Measurements from ENCODE around the gene SNTB2. TPM values are rescaled to one million over a fixed set of nuclear protein-coding genes. Genes with fewer than 3 reads are reported as not detected.
"Not testable (repeated sequence)": the region's sequence is repeated elsewhere in the genome, so short reads cannot be mapped to it uniquely, and the experiment has no call there.

SNTB2 gene
- total and polyA plus RNA-seq, 2 donors, result 7.2 to 11.2 TPM

GRCh38 chr16:69283851-69284250, 96.9 kb downstream of the SNTB2 start:
- Histone ChIP-seq H3K27me3 (ENCODE audit: control insufficient read depth in 2 of 2, insufficient read depth in 1 of 2, low read length in 1 of 2) (no peaks in the 10 kb centered on the region), H3K4me3 (ENCODE audit: low read length in 2 of 2) (no peak overlapping the region), H3K36me3 (ENCODE audit: control insufficient read depth in 2 of 2, insufficient read depth in 2 of 2, low read length in 1 of 2) (peaks cover 3 to 19% of the 10 kb centered on the region in 2 donors), H3K4me1 (ENCODE audit: control insufficient read depth in 2 of 2, insufficient read depth in 2 of 2, low read length in 2 of 2) (no peaks in the 10 kb centered on the region), H3K27ac (ENCODE audit: low read depth in 1 of 2, low read length in 1 of 2) (no peak overlapping the region), H3K9me3 (ENCODE audit: control insufficient read depth in 2 of 2, insufficient read depth in 1 of 2, low read length in 1 of 2) (no peaks in the 10 kb centered on the region)
- WGBS, result 95% methylated on average over 4 of the region's 4 CpGs
- DNase-seq (ENCODE audit: low read depth in 6 of 9, low spot score in 9 of 9), result no peak

GRCh38 chr16:69285240-69285639, 98.3 kb downstream of the SNTB2 start:
- H3K27ac ChIP-seq (ENCODE audit: low read depth in 1 of 2, low read length in 1 of 2), result no peak overlapping the region
- H3K27me3 ChIP-seq (ENCODE audit: control insufficient read depth in 2 of 2, insufficient read depth in 1 of 2, low read length in 1 of 2), result no peaks in the 10 kb centered on the region
- WGBS, result 98% methylated on average over 4 of the region's 4 CpGs
- no peaks in the 10 kb centered on the region for H3K9me3 ChIP-seq (ENCODE audit: control insufficient read depth in 2 of 2, insufficient read depth in 1 of 2, low read length in 1 of 2)
- H3K4me3 ChIP-seq (ENCODE audit: low read length in 2 of 2), result no peak overlapping the region
- no peaks in the 10 kb centered on the region for H3K4me1 ChIP-seq (ENCODE audit: control insufficient read depth in 2 of 2, insufficient read depth in 2 of 2, low read length in 2 of 2)
- no peak for DNase-seq (ENCODE audit: low read depth in 6 of 9, low spot score in 9 of 9)
- H3K36me3 ChIP-seq (ENCODE audit: control insufficient read depth in 2 of 2, insufficient read depth in 2 of 2, low read length in 1 of 2), result peaks cover 3 to 19% of the 10 kb centered on the region in 2 donors

- peak; percentile 11 to 84 (median 65) for DNase-seq (ENCODE audit: low read depth in 6 of 9, low spot score in 9 of 9)
- WGBS, result 84% methylated on average over 13 of the region's 13 CpGs
- no peaks in the 10 kb centered on the region for H3K27me3 ChIP-seq (ENCODE audit: control insufficient read depth in 2 of 2, insufficient read depth in 1 of 2, low read length in 1 of 2)
- H3K36me3 ChIP-seq (ENCODE audit: control insufficient read depth in 2 of 2, insufficient read depth in 2 of 2, low read length in 1 of 2), result peaks cover 3 to 19% of the 10 kb centered on the region in 2 donors
- H3K27ac ChIP-seq (ENCODE audit: low read depth in 1 of 2, low read length in 1 of 2), result no peak overlapping the region
- H3K4me3 ChIP-seq (ENCODE audit: low read length in 2 of 2), result no peak overlapping the region
- no peaks in the 10 kb centered on the region for H3K4me1 ChIP-seq (ENCODE audit: control insufficient read depth in 2 of 2, insufficient read depth in 2 of 2, low read length in 2 of 2)
- H3K9me3 ChIP-seq (ENCODE audit: control insufficient read depth in 2 of 2, insufficient read depth in 1 of 2, low read length in 1 of 2), result no peaks in the 10 kb centered on the region
Measured at GRCh38 chr16:69286941-69287713, 100.2 kb downstream of the SNTB2 start.

GRCh38 chr16:69291657-69292056, 104.7 kb downstream of the SNTB2 start:
- 98% methylated on average over 9 of the region's 9 CpGs for WGBS
- not testable (repeated sequence) for DNase-seq (ENCODE audit: low read depth in 6 of 9, low spot score in 9 of 9); H3K9me3 ChIP-seq (ENCODE audit: control insufficient read depth in 2 of 2, insufficient read depth in 1 of 2, low read length in 1 of 2); H3K36me3 ChIP-seq (ENCODE audit: control insufficient read depth in 2 of 2, insufficient read depth in 2 of 2, low read length in 1 of 2); H3K4me3 ChIP-seq (ENCODE audit: low read length in 2 of 2); H3K4me1 ChIP-seq (ENCODE audit: control insufficient read depth in 2 of 2, insufficient read depth in 2 of 2, low read length in 2 of 2); H3K27me3 ChIP-seq (ENCODE audit: control insufficient read depth in 2 of 2, insufficient read depth in 1 of 2, low read length in 1 of 2); H3K27ac ChIP-seq (ENCODE audit: low read depth in 1 of 2, low read length in 1 of 2)

GRCh38 chr16:69293401-69293800, 106.4 kb downstream of the SNTB2 start:
- no peaks in the 10 kb centered on the region for H3K36me3 ChIP-seq (ENCODE audit: control insufficient read depth in 2 of 2, insufficient read depth in 2 of 2, low read length in 1 of 2)
- no peak overlapping the region for H3K4me3 ChIP-seq (ENCODE audit: low read length in 2 of 2)
- H3K27me3 ChIP-seq (ENCODE audit: control insufficient read depth in 2 of 2, insufficient read depth in 1 of 2, low read length in 1 of 2), result no peaks in the 10 kb centered on the region
- H3K9me3 ChIP-seq (ENCODE audit: control insufficient read depth in 2 of 2, insufficient read depth in 1 of 2, low read length in 1 of 2), result no peaks in the 10 kb centered on the region
- no peak overlapping the region for H3K27ac ChIP-seq (ENCODE audit: low read depth in 1 of 2, low read length in 1 of 2)
- 95% methylated on average over 3 of the region's 3 CpGs for WGBS
- no peaks in the 10 kb centered on the region for H3K4me1 ChIP-seq (ENCODE audit: control insufficient read depth in 2 of 2, insufficient read depth in 2 of 2, low read length in 2 of 2)
- DNase-seq (ENCODE audit: low read depth in 6 of 9, low spot score in 9 of 9), result no peak

GRCh38 chr16:69294051-69294450, 107.1 kb downstream of the SNTB2 start:
- Histone ChIP-seq H3K4me1 (ENCODE audit: control insufficient read depth in 2 of 2, insufficient read depth in 2 of 2, low read length in 2 of 2) (no peaks in the 10 kb centered on the region), H3K4me3 (ENCODE audit: low read length in 2 of 2) (no peak overlapping the region), H3K36me3 (ENCODE audit: control insufficient read depth in 2 of 2, insufficient read depth in 2 of 2, low read length in 1 of 2) (no peaks in the 10 kb centered on the region), H3K9me3 (ENCODE audit: control insufficient read depth in 2 of 2, insufficient read depth in 1 of 2, low read length in 1 of 2) (no peaks in the 10 kb centered on the region), H3K27ac (ENCODE audit: low read depth in 1 of 2, low read length in 1 of 2) (no peak overlapping the region), H3K27me3 (ENCODE audit: control insufficient read depth in 2 of 2, insufficient read depth in 1 of 2, low read length in 1 of 2) (no peaks in the 10 kb centered on the region)
- no peak for DNase-seq (ENCODE audit: low read depth in 6 of 9, low spot score in 9 of 9)
- 94% methylated on average over 1 of the region's 1 CpG for WGBS

- DNase-seq (ENCODE audit: low read depth in 6 of 9, low spot score in 9 of 9), result not testable (repeated sequence)
- WGBS, result 98% methylated on average over 7 of the region's 7 CpGs
- peaks cover 4 to 12% of the 10 kb centered on the region in 2 donors for H3K36me3 ChIP-seq (ENCODE audit: control insufficient read depth in 2 of 2, insufficient read depth in 2 of 2, low read length in 1 of 2)
Measured at GRCh38 chr16:69296771-69297170, 109.8 kb downstream of the SNTB2 start.

GRCh38 chr16:69298261-69298660, 111.3 kb downstream of the SNTB2 start:
- Histone ChIP-seq H3K4me1 (ENCODE audit: control insufficient read depth in 2 of 2, insufficient read depth in 2 of 2, low read length in 2 of 2) (no peaks in the 10 kb centered on the region), H3K27me3 (ENCODE audit: control insufficient read depth in 2 of 2, insufficient read depth in 1 of 2, low read length in 1 of 2) (no peaks in the 10 kb centered on the region), H3K27ac (ENCODE audit: low read depth in 1 of 2, low read length in 1 of 2) (no peak overlapping the region), H3K4me3 (ENCODE audit: low read length in 2 of 2) (no peak overlapping the region), H3K36me3 (ENCODE audit: control insufficient read depth in 2 of 2, insufficient read depth in 2 of 2, low read length in 1 of 2) (peaks cover 12% of the 10 kb centered on the region in 2 donors), H3K9me3 (ENCODE audit: control insufficient read depth in 2 of 2, insufficient read depth in 1 of 2, low read length in 1 of 2) (no peaks in the 10 kb centered on the region)
- 98% methylated on average over 4 of the region's 4 CpGs for WGBS
- no peak for DNase-seq (ENCODE audit: low read depth in 6 of 9, low spot score in 9 of 9)

More at GRCh38 chr16:69296771-69297170, 109.8 kb downstream of the SNTB2 start:
- not testable (repeated sequence) for H3K27ac ChIP-seq (ENCODE audit: low read depth in 1 of 2, low read length in 1 of 2); H3K27me3 ChIP-seq (ENCODE audit: control insufficient read depth in 2 of 2, insufficient read depth in 1 of 2, low read length in 1 of 2); H3K9me3 ChIP-seq (ENCODE audit: control insufficient read depth in 2 of 2, insufficient read depth in 1 of 2, low read length in 1 of 2); H3K4me3 ChIP-seq (ENCODE audit: low read length in 2 of 2); H3K4me1 ChIP-seq (ENCODE audit: control insufficient read depth in 2 of 2, insufficient read depth in 2 of 2, low read length in 2 of 2)

- no peak overlapping the region for H3K27ac ChIP-seq (ENCODE audit: low read depth in 1 of 2, low read length in 1 of 2)
- no peaks in the 10 kb centered on the region for H3K9me3 ChIP-seq (ENCODE audit: control insufficient read depth in 2 of 2, insufficient read depth in 1 of 2, low read length in 1 of 2)
- H3K4me1 ChIP-seq (ENCODE audit: control insufficient read depth in 2 of 2, insufficient read depth in 2 of 2, low read length in 2 of 2), result no peaks in the 10 kb centered on the region
- H3K4me3 ChIP-seq (ENCODE audit: low read length in 2 of 2), result no peak overlapping the region
- WGBS, result 96% methylated on average over 1 of the region's 1 CpG
- H3K27me3 ChIP-seq (ENCODE audit: control insufficient read depth in 2 of 2, insufficient read depth in 1 of 2, low read length in 1 of 2), result no peaks in the 10 kb centered on the region
- no peak for DNase-seq (ENCODE audit: low read depth in 6 of 9, low spot score in 9 of 9)
- peaks cover 12% of the 10 kb centered on the region in 2 donors for H3K36me3 ChIP-seq (ENCODE audit: control insufficient read depth in 2 of 2, insufficient read depth in 2 of 2, low read length in 1 of 2)
Measured at GRCh38 chr16:69301187-69301586, 114.2 kb downstream of the SNTB2 start.

Data from thymus (tissue), 11 donors.